ENCODE data around the gene SPAG16. TPM values are rescaled to one million over a fixed set of nuclear protein-coding genes. Genes with fewer than 3 reads are reported as not detected.

Gene SPAG16
- total RNA-seq, 4 donors from 2014 or later = 1.2 to 30.8 (median 16.2) TPM

GRCh38 chr2:213787869-213788268 lies 503.6 kb downstream of the SPAG16 start:
- in situ Hi-C loops (cut with MboI; ENCODE audit: low pct_ligation_motif_present in 1 of 4, low pct_unique_long_range_greater_than_20kb in 1 of 4, low sequenced_read_pairs in 3 of 4) (no loop called here), intact Hi-C loops (cut with DNase I; ENCODE audit: low total_unique reads) (no loop called here)
- Histone ChIP-seq H3K36me3 (no peaks in the 10 kb centered on the region), H3K4me1 (no peaks in the 10 kb centered on the region), H3K27ac (no peak overlapping the region), H3K9me3 (no peaks in the 10 kb centered on the region), H3K4me3 (no peak overlapping the region), H3K27me3 (no peaks in the 10 kb centered on the region)
- TF ChIP-seq EP300 (IDR thresholded peaks at IDR 0.05; ENCODE audit: low read depth) (no peak), POLR2AphosphoS5 (IDR thresholded peaks at IDR 0.05) (no peak), POLR2A (IDR thresholded peaks at IDR 0.05) (no peak)
- TF ChIP-seq, protein P1, sequence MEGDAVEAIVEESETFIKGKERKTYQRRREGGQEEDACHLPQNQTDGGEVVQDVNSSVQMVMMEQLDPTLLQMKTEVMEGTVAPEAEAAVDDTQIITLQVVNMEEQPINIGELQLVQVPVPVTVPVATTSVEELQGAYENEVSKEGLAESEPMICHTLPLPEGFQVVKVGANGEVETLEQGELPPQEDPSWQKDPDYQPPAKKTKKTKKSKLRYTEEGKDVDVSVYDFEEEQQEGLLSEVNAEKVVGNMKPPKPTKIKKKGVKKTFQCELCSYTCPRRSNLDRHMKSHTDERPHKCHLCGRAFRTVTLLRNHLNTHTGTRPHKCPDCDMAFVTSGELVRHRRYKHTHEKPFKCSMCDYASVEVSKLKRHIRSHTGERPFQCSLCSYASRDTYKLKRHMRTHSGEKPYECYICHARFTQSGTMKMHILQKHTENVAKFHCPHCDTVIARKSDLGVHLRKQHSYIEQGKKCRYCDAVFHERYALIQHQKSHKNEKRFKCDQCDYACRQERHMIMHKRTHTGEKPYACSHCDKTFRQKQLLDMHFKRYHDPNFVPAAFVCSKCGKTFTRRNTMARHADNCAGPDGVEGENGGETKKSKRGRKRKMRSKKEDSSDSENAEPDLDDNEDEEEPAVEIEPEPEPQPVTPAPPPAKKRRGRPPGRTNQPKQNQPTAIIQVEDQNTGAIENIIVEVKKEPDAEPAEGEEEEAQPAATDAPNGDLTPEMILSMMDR (IDR thresholded peaks at IDR 0.05) = no peak
- WGBS, 2 donors (ENCODE audit: low coverage in 1 of 2) = 81 to 91% methylated on average over 2 of the region's 2 CpGs
- no peak for DNase-seq

DNA sequence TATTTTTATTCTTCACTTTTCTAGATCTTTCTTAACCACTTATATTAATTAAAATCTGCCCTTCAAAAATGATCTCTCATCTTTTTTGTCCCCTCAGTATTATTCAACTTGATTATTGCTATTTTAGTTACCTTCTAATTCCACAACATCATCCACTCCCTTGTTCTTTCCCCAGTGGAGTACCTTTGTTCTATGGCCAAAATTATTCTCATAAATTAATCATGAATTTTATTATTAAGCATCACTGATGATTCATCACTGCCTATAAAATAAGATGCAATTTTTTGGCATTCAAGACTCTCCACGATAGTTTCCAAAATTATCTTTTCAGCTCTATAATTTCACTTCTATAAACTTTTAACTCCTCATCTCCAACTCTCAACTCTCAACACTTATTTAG lies 505.7 kb downstream of the SPAG16 start:
- DNase-seq = no peak
- Histone ChIP-seq H3K27me3 (no peaks in the 10 kb centered on the region), H3K4me3 (no peak overlapping the region), H3K4me1 (no peaks in the 10 kb centered on the region), H3K27ac (no peak overlapping the region), H3K36me3 (no peaks in the 10 kb centered on the region), H3K9me3 (no peaks in the 10 kb centered on the region)
- intact Hi-C loops (cut with DNase I; ENCODE audit: low total_unique reads) = no loop called here
- in situ Hi-C loops (cut with MboI; ENCODE audit: low pct_ligation_motif_present in 1 of 4, low pct_unique_long_range_greater_than_20kb in 1 of 4, low sequenced_read_pairs in 3 of 4) = no loop called here
- no peak for TF ChIP-seq EP300 (IDR thresholded peaks at IDR 0.05; ENCODE audit: low read depth)
- no peak for TF ChIP-seq POLR2AphosphoS5 (IDR thresholded peaks at IDR 0.05)
- no peak for TF ChIP-seq POLR2A (IDR thresholded peaks at IDR 0.05)
- TF ChIP-seq, protein P1 (IDR thresholded peaks at IDR 0.05) = no peak
- 66 to 85% methylated on average over 1 of the region's 1 CpG for WGBS, 2 donors (ENCODE audit: low coverage in 1 of 2)

DNA sequence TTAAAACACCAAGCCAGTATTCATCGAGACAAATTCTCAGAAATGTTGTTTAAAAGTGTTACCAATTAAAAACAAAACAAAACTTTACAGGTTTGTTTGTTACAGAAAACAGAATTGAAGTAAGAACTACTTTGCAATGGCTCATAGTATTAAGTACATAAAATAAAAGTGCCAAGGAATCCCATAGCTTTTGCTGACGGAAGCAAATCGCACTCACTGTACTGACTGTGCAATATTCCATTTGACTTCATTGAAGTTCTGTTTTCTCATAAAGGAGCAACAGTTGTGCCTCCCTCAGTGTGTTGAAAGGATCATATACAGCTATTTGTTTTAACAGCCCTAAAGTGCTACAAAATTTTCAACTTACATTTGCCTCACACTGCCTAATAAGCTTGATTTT lies 507.8 kb downstream of the SPAG16 start:
- no peak overlapping the region for H3K27ac ChIP-seq
- no peak for DNase-seq
- H3K27me3 ChIP-seq = no peaks in the 10 kb centered on the region
- in situ Hi-C loops (cut with MboI; ENCODE audit: low pct_ligation_motif_present in 1 of 4, low pct_unique_long_range_greater_than_20kb in 1 of 4, low sequenced_read_pairs in 3 of 4) = no loop called here
- TF ChIP-seq POLR2A (IDR thresholded peaks at IDR 0.05) (no peak), POLR2AphosphoS5 (IDR thresholded peaks at IDR 0.05) (no peak), EP300 (IDR thresholded peaks at IDR 0.05; ENCODE audit: low read depth) (no peak)
- TF ChIP-seq, protein P1 (IDR thresholded peaks at IDR 0.05) = no peak
- no peaks in the 10 kb centered on the region for H3K36me3 ChIP-seq
- 96 to 97% methylated on average over 3 of the region's 3 CpGs for WGBS, 2 donors (ENCODE audit: low coverage in 1 of 2)
- H3K4me1 ChIP-seq = no peaks in the 10 kb centered on the region
- H3K9me3 ChIP-seq = no peaks in the 10 kb centered on the region
- no peak overlapping the region for H3K4me3 ChIP-seq
- intact Hi-C loops (cut with DNase I; ENCODE audit: low total_unique reads) = no loop called here

GRCh38 chr2:213806125-213806726 lies 522.0 kb downstream of the SPAG16 start:
- Histone ChIP-seq H3K4me3 (no peak overlapping the region), H3K9me3 (no peaks in the 10 kb centered on the region), H3K4me1 (no peaks in the 10 kb centered on the region), H3K36me3 (no peaks in the 10 kb centered on the region), H3K27ac (no peak overlapping the region), H3K27me3 (no peaks in the 10 kb centered on the region)
- in situ Hi-C loops (cut with MboI; ENCODE audit: low pct_ligation_motif_present in 1 of 4, low pct_unique_long_range_greater_than_20kb in 1 of 4, low sequenced_read_pairs in 3 of 4) = no loop called here
- 20% methylated on average over 1 of the region's 1 CpG for WGBS, 2 donors (ENCODE audit: low coverage in 1 of 2)
- intact Hi-C loops (cut with DNase I; ENCODE audit: low total_unique reads) = no loop called here
- TF ChIP-seq POLR2AphosphoS5 (IDR thresholded peaks at IDR 0.05) = no peak
- TF ChIP-seq POLR2A (IDR thresholded peaks at IDR 0.05) = no peak
- TF ChIP-seq, protein P1 (IDR thresholded peaks at IDR 0.05) = peak in 3 of 5 experiments; percentile 17 to 25 (median 20)
- no peak for DNase-seq

All from transverse colon (tissue), 4 donors.